T follicular helper cell (primary cell): ENCODE data around the gene TRIM2.
"Not testable (repeated sequence)": the region's sequence is repeated elsewhere in the genome, so short reads cannot be mapped to it uniquely, and the experiment has no call there.

Experiments used
- DNase-seq: peaks from one replicate; pipeline ENCODE4 v3.0.0-alpha.2; 2020; ENCODE audit warnings: low read depth
- total RNA-seq, 2 experiments: gene quantifications; one replicate each; lab custom pipeline; 2026; lab: John Stamatoyannopoulos, UW

TRIM2 gene
- total RNA-seq, result 1.2 to 5.8 reads per million in 2 experiments

GRCh38 chr4:153204247-153204671 is at the start of gene TRIM2:
Gene TRIM2, plus strand, starts transcription at chr4:153204443. Its CDS starts 88 bp downstream, at chr4:153204531.
- DNase-seq, result no peak

- no peak for DNase-seq
Observed at GRCh38 chr4:153155686-153156085, 48.6 kb upstream of the TRIM2 start.

GRCh38 chr4:153156263-153156662 is 48.0 kb upstream of the TRIM2 start:
- peak; percentile 6 for DNase-seq

GRCh38 chr4:153156721-153157120 is 47.5 kb upstream of the TRIM2 start:
- DNase-seq, result no peak

- no peak for DNase-seq
Observed at GRCh38 chr4:153159016-153159415, 45.2 kb upstream of the TRIM2 start.

GRCh38 chr4:153159728-153160221 is 44.5 kb upstream of the TRIM2 start:
- no peak for DNase-seq

GRCh38 chr4:153160821-153161220 is 43.4 kb upstream of the TRIM2 start:
- DNase-seq, result no peak

GRCh38 chr4:153161226-153161963 is 42.8 kb upstream of the TRIM2 start:
- no peak for DNase-seq

GRCh38 chr4:153165236-153165635 is 39.0 kb upstream of the TRIM2 start:
- DNase-seq, result not testable (repeated sequence)

- no peak for DNase-seq
Observed at GRCh38 chr4:153166716-153167501, 37.3 kb upstream of the TRIM2 start.

GRCh38 chr4:153169776-153170175 is 34.5 kb upstream of the TRIM2 start:
- DNase-seq, result no peak

- DNase-seq, result no peak
Observed at GRCh38 chr4:153170407-153170806, 33.8 kb upstream of the TRIM2 start.

- DNase-seq, result no peak
Observed at GRCh38 chr4:153174821-153175567, 29.2 kb upstream of the TRIM2 start.

- no peak for DNase-seq
Observed at GRCh38 chr4:153176938-153177337, 27.3 kb upstream of the TRIM2 start.

- no peak for DNase-seq
Observed at GRCh38 chr4:153177841-153178240, 26.4 kb upstream of the TRIM2 start.

- no peak for DNase-seq
Observed at GRCh38 chr4:153179100-153179499, 25.1 kb upstream of the TRIM2 start.

- DNase-seq, result no peak
Observed at GRCh38 chr4:153181293-153181692, 22.9 kb upstream of the TRIM2 start.

GRCh38 chr4:153181700-153182099 is 22.5 kb upstream of the TRIM2 start:
- DNase-seq, result no peak

GRCh38 chr4:153183146-153183545 is 21.1 kb upstream of the TRIM2 start:
- no peak for DNase-seq

- no peak for DNase-seq
Observed at GRCh38 chr4:153185331-153185852, 18.9 kb upstream of the TRIM2 start.

GRCh38 chr4:153186046-153186728 is 18.1 kb upstream of the TRIM2 start:
- DNase-seq, result no peak
